GM12875 (cell line): ENCODE data around the gene MYO18B.

Source experiments
- H3K4me3 ChIP-seq: one replicate; pipeline ENCODE4 v1.5.1; 2011; ENCODE audit warnings: low read depth, low read length, control low read depth
- TF ChIP-seq, protein P1 (sequence below): IDR thresholded peaks from 2 replicates; pipeline ENCODE4 v1.5.1; 2011; ENCODE audit warnings: low read depth, mild to moderate bottlenecking, control low read depth, inconsistent platforms, low read length, moderate library complexity, borderline replicate concordance; ENCODE audit not compliant: insufficient read depth

MYO18B gene

DNA sequence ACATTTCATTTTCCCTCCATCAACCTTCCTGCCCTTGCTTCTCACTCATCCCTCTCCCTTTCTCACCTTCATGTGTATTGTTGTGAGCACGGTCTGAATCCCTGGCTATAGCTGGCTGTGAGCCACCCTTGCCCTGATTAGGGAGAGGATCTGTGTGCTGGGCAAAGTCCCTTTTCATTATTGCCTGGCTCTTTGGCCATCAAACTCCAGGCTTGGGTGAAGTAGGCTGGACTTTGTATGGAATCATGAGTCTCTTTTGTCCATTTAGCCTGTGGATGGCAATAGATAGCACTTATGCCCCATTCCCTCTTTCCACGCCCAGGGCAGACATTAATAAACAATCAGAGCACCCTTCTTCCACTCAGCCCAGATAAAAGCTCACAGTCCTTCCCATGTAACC lies 6.7 kb downstream of the MYO18B start:
- no peak overlapping the region for H3K4me3 ChIP-seq
- TF ChIP-seq, protein P1, sequence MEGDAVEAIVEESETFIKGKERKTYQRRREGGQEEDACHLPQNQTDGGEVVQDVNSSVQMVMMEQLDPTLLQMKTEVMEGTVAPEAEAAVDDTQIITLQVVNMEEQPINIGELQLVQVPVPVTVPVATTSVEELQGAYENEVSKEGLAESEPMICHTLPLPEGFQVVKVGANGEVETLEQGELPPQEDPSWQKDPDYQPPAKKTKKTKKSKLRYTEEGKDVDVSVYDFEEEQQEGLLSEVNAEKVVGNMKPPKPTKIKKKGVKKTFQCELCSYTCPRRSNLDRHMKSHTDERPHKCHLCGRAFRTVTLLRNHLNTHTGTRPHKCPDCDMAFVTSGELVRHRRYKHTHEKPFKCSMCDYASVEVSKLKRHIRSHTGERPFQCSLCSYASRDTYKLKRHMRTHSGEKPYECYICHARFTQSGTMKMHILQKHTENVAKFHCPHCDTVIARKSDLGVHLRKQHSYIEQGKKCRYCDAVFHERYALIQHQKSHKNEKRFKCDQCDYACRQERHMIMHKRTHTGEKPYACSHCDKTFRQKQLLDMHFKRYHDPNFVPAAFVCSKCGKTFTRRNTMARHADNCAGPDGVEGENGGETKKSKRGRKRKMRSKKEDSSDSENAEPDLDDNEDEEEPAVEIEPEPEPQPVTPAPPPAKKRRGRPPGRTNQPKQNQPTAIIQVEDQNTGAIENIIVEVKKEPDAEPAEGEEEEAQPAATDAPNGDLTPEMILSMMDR = no peak

DNA sequence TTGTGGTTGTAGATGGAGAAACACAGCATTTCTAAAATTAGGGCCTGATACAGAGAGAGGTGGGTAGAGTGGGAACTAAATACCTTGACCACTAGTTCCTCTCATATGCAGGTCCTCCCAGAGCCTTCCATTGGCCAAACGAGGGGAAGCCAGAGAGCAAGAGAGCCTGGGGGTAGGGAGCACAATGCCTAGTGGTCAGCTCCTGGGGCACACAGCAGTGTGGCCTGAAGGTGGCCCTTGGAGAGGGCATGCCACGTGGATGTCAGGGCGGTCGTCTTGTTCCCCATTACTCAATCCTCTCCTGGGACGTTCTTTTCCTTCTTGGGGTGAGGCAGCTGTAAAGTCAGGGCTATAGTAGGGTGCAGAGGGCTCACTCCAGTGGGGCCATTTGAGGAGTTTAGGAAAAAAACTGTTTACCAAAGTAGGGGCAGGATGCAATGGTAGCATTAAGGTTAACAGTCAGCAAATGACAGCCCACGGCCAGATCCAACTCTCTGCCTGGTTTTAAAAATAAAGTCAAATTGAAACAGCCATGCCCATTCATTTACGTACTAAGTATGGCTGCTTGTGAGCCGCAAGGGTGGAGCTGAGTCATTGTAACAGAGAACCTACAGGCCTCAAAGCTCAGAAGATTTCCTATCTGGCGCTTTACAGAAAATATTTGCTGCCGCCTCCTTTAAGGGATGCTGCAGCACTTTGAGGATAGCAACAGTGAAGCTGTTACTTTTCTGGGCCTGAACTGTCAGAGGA lies 7.6 kb downstream of the MYO18B start:
- TF ChIP-seq, protein P1 = no peak
- no peak overlapping the region for H3K4me3 ChIP-seq

DNA sequence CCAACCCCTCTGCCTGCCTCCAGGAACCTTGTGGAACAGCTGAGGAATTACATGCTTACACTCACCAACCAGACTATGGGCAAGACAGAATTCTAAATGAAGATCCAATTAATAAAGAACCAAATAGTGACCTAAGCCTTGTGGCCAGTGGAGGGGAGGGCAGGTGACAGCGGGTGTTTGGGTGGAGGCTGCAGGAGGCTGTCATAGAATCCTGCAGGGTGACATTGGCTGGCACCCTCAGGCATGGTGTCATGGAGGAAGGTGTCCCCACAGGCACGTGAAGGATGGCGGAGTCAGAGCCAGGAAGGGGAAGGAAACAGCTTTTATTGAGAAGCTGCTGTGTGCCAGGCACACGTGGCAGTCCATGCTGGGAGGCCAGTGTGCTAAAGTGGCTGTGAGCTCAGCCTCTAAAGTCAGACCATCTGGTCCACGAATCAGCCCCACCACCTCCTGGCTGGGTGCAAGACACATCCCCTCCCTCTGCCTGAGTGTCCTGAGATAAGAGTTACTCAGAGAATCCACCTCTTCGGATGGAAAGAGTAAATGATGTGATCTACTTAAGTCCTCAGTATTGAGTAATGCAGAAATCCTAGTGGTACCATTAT lies 8.7 kb downstream of the MYO18B start:
- TF ChIP-seq, protein P1 = no peak

DNA sequence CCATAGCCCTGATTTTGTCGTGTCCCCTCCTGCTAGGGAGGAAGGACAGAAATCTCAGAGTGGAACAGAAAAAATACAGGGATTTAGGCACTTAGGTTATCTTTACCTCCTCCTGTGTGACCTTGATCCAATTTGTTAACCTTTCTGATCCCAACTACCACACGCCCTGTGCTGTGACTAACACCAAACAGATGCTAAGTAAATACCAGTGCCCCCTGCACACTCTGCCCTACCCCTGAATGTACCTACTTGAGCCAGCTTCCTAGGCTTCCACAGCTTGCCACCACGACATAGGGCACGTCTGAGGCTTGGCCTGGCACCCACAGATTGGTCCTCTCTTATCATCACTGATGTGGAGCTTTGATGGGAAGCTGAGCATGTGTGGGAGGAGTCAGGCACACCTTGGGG lies 9.2 kb downstream of the MYO18B start:
- TF ChIP-seq, protein P1 = no peak
- no peak overlapping the region for H3K4me3 ChIP-seq

More for the DNA sequence above, 8.7 kb downstream of the MYO18B start:
- no peak overlapping the region for H3K4me3 ChIP-seq

DNA sequence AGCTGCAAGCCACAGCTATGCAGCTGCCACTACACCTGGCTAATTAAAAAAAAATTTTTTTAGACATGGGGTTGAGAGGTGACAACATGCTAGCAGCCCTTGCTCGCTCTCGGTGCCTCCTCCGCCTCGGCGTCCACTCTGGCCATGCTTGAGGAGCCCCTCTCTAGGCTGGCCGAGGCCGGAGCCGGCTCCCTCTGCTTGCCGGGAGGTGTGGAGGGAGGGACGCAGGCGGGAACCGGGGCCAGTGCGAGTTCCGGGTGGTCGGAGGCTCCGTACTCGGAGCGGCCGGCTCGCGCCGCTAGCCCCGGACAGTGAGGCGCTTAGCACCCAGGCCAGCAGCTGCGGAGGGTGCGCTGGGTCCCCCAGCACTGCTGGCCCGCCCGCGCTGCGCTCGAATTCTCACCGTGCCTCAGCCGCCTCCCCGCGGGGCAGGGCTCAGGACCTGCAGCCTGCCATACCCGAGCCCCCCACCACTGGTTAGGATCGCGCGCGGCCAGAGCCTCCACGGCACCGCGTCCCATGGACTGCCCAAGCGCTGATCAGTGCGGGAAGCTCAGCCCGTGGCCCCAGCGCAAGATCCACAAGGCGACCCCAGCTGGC lies 10.7 kb downstream of the MYO18B start:
- no peak overlapping the region for H3K4me3 ChIP-seq
- TF ChIP-seq, protein P1 = no peak

DNA sequence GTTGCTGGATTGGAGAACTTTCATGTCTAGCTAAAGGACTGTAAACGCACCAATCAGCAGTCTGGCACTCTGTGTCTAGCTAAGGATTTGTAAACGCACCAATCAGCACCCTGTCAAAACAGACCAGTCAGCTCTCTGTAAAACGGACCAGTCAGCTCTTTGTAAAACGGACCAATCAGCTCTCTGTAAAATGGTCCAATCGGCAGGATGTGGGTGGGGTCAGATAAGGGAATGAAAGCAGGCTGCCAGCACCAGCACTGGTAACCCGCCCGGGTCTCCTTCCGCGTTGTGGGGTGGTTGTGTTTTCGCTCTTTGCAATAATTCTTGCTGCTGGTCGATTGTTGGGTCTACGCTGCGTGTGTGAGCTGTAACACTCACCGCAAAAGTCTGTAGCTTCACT lies 11.3 kb downstream of the MYO18B start:
- H3K4me3 ChIP-seq = no peak overlapping the region
- TF ChIP-seq, protein P1 = no peak
